Peyer's patch (tissue), 4 donors: ENCODE data around the gene WDFY4. TPM values are rescaled to one million over a fixed set of nuclear protein-coding genes. Genes with fewer than 3 reads are reported as not detected.

ENCODE experiments used
- DNase-seq, 3 donors: peaks; one replicate each; pipeline ENCODE4 v3.0.0-alpha.2; 2017 to 2019
- H3K27ac ChIP-seq, 4 donors: fragments of 200-600 bp; sonication (generic); one replicate each; pipeline ENCODE4 v1.5.1; 2016 to 2019
- H3K27me3 ChIP-seq, 2 donors: fragments of 200-600 bp; sonication (generic); one replicate each; pipeline ENCODE4 v1.5.1; 2019
- H3K36me3 ChIP-seq, 3 donors: fragments of 200-600 bp; sonication (generic); one replicate each; pipeline ENCODE4 v1.5.1; 2016 to 2019
- H3K4me1 ChIP-seq, 4 donors: fragments of 200-600 bp; sonication (generic); one replicate each; pipeline ENCODE4 v1.5.1; 2016 to 2019
- H3K4me3 ChIP-seq, 4 donors: fragments of 200-600 bp; sonication (generic); 1 replicate in 3 of 4; 2 replicates in 1 of 4; pipeline ENCODE4 v1.5.1; 2016 to 2019; ENCODE audit warnings: mild to moderate bottlenecking in 1 of 4
- H3K9me3 ChIP-seq, 4 donors: fragments of 200-600 bp; sonication (generic); one replicate each; pipeline ENCODE4 v1.5.1; 2016 to 2019; ENCODE audit warnings: mild to moderate bottlenecking in 1 of 4
- POLR2A ChIP-seq, 2 donors: fragments of 450-650 bp; IDR thresholded peaks; one replicate each; pipeline ENCODE4 v1.5.1; 2017; ENCODE audit warnings: antibody characterized with exemption in 2 of 2, mild to moderate bottlenecking in 2 of 2, moderate library complexity in 2 of 2
- total RNA-seq, 4 donors: library from RNA; depleted of rRNA; stranded (reverse); fragments of >200 nt; gene quantifications; one replicate each; pipeline ENCODE4 v1.1.0, GENCODE V29; 2016
- TF ChIP-seq, protein P1 (sequence below), 6 experiments: fragments of 450-650 bp in 4 of 6; fragments of 200-600 bp in 2 of 6; sonication (generic) in 1 of 6; IDR thresholded peaks; one replicate each; pipeline ENCODE4 v1.5.1; 2017 to 2019; ENCODE audit warnings: antibody characterized with exemption in 6 of 6, mild to moderate bottlenecking in 3 of 6, moderate library complexity in 1 of 6

Gene WDFY4
- total RNA-seq, 4 donors from 2014 or later, result 0.53 to 102 (median 4.6) TPM

- H3K27ac ChIP-seq, result peak overlapping the region in 1 of 4 donors; percentile 27
- TF ChIP-seq, protein P1, sequence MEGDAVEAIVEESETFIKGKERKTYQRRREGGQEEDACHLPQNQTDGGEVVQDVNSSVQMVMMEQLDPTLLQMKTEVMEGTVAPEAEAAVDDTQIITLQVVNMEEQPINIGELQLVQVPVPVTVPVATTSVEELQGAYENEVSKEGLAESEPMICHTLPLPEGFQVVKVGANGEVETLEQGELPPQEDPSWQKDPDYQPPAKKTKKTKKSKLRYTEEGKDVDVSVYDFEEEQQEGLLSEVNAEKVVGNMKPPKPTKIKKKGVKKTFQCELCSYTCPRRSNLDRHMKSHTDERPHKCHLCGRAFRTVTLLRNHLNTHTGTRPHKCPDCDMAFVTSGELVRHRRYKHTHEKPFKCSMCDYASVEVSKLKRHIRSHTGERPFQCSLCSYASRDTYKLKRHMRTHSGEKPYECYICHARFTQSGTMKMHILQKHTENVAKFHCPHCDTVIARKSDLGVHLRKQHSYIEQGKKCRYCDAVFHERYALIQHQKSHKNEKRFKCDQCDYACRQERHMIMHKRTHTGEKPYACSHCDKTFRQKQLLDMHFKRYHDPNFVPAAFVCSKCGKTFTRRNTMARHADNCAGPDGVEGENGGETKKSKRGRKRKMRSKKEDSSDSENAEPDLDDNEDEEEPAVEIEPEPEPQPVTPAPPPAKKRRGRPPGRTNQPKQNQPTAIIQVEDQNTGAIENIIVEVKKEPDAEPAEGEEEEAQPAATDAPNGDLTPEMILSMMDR (IDR thresholded peaks at IDR 0.05), result no peak
- TF ChIP-seq POLR2A (IDR thresholded peaks at IDR 0.05), result no peak
- H3K36me3 ChIP-seq, result no peaks in the 10 kb centered on the region
- peaks cover 0 to 16% (median 0%) of the 10 kb centered on the region in 4 donors for H3K4me1 ChIP-seq
- no peak overlapping the region for H3K4me3 ChIP-seq
- H3K27me3 ChIP-seq, result no peaks in the 10 kb centered on the region
- no peaks in the 10 kb centered on the region for H3K9me3 ChIP-seq
- DNase-seq, result no peak
These were observed 120.7 kb downstream of the WDFY4 start for GRCh38 chr10:48805411-48805810.

- Histone ChIP-seq H3K27me3 (no peaks in the 10 kb centered on the region), H3K27ac (peak overlapping the region in 1 of 4 donors; percentile 27), H3K4me3 (no peak overlapping the region), H3K9me3 (no peaks in the 10 kb centered on the region), H3K4me1 (peaks cover 0 to 16% (median 0%) of the 10 kb centered on the region in 4 donors), H3K36me3 (no peaks in the 10 kb centered on the region)
- no peak for TF ChIP-seq POLR2A (IDR thresholded peaks at IDR 0.05)
- TF ChIP-seq, protein P1 (IDR thresholded peaks at IDR 0.05), result no peak
- DNase-seq, result no peak
These were observed 121.2 kb downstream of the WDFY4 start for GRCh38 chr10:48805848-48806247.

DNA sequence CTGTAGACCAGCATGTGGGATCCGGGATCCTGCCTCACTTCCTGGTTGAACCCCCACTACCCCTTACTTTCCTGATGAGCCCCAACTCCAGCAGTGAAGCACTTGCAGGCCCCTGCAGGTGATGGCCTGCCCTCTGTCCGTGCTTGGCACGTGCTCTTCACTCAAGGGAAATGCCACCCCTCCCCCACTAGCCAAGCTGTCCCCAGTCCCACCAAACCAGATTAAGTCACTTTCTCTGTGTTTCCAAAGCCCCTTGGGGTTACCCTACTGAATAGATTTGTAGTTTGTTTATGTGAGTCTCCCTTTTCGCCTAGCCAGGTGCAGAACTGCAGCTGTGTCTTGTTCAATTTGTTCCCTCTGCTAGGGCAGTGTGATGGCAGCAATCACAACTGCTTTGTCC is 121.7 kb downstream of the WDFY4 start:
- H3K27ac ChIP-seq, result no peak overlapping the region
- H3K4me3 ChIP-seq, result no peak overlapping the region

DNA sequence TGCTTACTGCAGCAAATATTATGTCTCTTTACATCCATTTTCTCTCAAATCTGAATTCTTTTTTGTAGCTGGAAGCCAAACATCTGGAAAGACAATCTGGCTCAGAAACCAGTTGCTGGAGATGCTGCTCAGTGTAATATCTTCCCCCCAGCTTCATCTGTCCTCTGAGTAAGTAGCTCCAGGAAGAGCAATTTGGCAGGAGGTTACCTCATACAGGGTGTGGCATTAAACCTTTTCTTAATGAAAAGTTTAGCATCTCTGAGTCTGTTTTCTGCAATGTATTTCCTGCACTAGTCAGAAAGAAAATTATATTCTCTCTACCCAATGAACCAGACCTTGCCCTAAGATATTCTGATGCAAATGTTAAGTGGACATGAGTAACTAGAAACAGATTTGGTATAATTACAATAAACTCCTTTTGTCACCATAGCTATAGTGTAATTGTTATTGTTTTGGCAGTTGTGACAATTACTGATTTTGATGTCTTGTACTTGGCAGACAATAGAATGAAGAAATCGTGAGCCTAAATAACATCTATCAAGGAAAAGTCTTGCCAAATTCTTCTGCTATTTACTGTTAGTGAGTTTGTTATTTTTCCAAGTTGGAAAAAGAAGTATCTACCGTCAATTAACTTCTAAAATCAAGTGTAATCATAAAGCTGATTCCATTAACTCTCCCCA is 123.3 kb downstream of the WDFY4 start:
- Histone ChIP-seq H3K27ac (no peak overlapping the region), H3K4me3 (no peak overlapping the region), H3K27me3 (no peaks in the 10 kb centered on the region), H3K36me3 (no peaks in the 10 kb centered on the region), H3K9me3 (no peaks in the 10 kb centered on the region), H3K4me1 (peaks cover 0 to 3% (median 0%) of the 10 kb centered on the region in 4 donors)
- DNase-seq, result no peak
- TF ChIP-seq, protein P1 (IDR thresholded peaks at IDR 0.05), result no peak
- no peak for TF ChIP-seq POLR2A (IDR thresholded peaks at IDR 0.05)

More for the DNA sequence above, 121.7 kb downstream of the WDFY4 start:
- DNase-seq, result no peak
- H3K4me1 ChIP-seq, result peaks cover 0 to 12% (median 0%) of the 10 kb centered on the region in 4 donors
- H3K27me3 ChIP-seq, result no peaks in the 10 kb centered on the region
- TF ChIP-seq, protein P1 (IDR thresholded peaks at IDR 0.05), result no peak
- TF ChIP-seq POLR2A (IDR thresholded peaks at IDR 0.05), result no peak
- no peaks in the 10 kb centered on the region for H3K9me3 ChIP-seq
- no peaks in the 10 kb centered on the region for H3K36me3 ChIP-seq

DNA sequence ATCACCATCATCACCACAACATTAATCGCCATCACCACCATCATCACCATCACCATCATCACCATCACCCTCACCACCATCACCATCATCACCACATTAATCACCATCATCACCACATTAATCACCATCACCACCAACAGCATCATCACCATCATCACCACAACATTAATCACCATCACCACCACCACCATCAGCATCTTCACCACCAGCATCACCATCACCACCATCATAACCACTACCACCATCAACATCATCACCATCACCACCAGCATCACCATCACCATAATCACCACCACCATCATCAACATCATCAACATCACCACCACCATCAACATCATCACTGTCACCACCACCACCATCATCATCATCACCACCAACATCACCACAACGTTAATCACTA is 124.6 kb downstream of the WDFY4 start:
- no peak overlapping the region for H3K4me3 ChIP-seq
- no peak for DNase-seq
- TF ChIP-seq POLR2A (IDR thresholded peaks at IDR 0.05), result no peak
- TF ChIP-seq, protein P1 (IDR thresholded peaks at IDR 0.05), result no peak
- no peaks in the 10 kb centered on the region for H3K9me3 ChIP-seq
- no peaks in the 10 kb centered on the region for H3K36me3 ChIP-seq
- peaks cover 0 to 3% (median 0%) of the 10 kb centered on the region in 4 donors for H3K4me1 ChIP-seq
- H3K27me3 ChIP-seq, result no peaks in the 10 kb centered on the region
- no peak overlapping the region for H3K27ac ChIP-seq
